AG04450 (cell line): ENCODE measurements around the gene GTPBP10. TPM values are rescaled to one million over a fixed set of nuclear protein-coding genes. Genes with fewer than 3 reads are reported as not detected.
"Not testable (repeated sequence)": the region's sequence is repeated elsewhere in the genome, so short reads cannot be mapped to it uniquely, and the experiment has no call there.

Experiments used
- CTCF ChIA-PET: fragments of 300-600, 350-600 bp; formaldehyde crosslinking; extraction: SDS; loops from one replicate; lab custom pipeline; 2022; ENCODE audit warnings: antibody characterized with exemption, inconsistent platforms; lab: Charles Lee
- POLR2A ChIA-PET: fragments of 350-600 bp; formaldehyde crosslinking; extraction: SDS; loops from one replicate; lab custom pipeline; 2021; ENCODE audit warnings: antibody characterized with exemption, inconsistent platforms; lab: Yijun Ruan, JAX
- DNase-seq: peaks from one replicate; pipeline ENCODE4 v3.0.0-alpha.2; 2011; ENCODE audit warnings: low read depth, low spot score
- H3K27ac ChIP-seq: one replicate; pipeline ENCODE4 v1.5.1; 2012; ENCODE audit warnings: low read depth, low read length, control low read depth
- H3K27me3 ChIP-seq: one replicate; pipeline ENCODE4 v1.6.0; 2012; ENCODE audit warnings: low read length; ENCODE audit not compliant: control insufficient read depth, insufficient read depth
- H3K4me3 ChIP-seq: 2 replicates; pipeline ENCODE4 v1.5.1; 2011; ENCODE audit warnings: mild to moderate bottlenecking, low read depth, low read length, control low read depth
- H3K9me3 ChIP-seq: 2 replicates; pipeline ENCODE4 v1.5.1; 2012; ENCODE audit warnings: low read length; ENCODE audit not compliant: control insufficient read depth, insufficient read depth
- polyA plus RNA-seq: library from polyadenylated mRNA; depleted of rRNA; stranded (reverse); fragments of >200 nt; gene quantifications from 2 replicates; pipeline ENCODE4 v1.2.3, GENCODE V29; 2011
- TF ChIP-seq, protein P1 (sequence below): IDR thresholded peaks from 2 replicates; pipeline ENCODE4 v1.5.1; 2011; ENCODE audit warnings: low read depth, low read length, control low read depth, inconsistent platforms

GTPBP10 gene
- polyA plus RNA-seq, 1 experiment, result 30.0 TPM

GRCh38 chr7:90337106-90337505 lies 9.4 kb upstream of the GTPBP10 start:
- POLR2A ChIA-PET, result no interaction called here
- peaks cover 4% of the 10 kb centered on the region; the same call in 1 of the 2 replicates for H3K9me3 ChIP-seq
- TF ChIP-seq, protein P1, sequence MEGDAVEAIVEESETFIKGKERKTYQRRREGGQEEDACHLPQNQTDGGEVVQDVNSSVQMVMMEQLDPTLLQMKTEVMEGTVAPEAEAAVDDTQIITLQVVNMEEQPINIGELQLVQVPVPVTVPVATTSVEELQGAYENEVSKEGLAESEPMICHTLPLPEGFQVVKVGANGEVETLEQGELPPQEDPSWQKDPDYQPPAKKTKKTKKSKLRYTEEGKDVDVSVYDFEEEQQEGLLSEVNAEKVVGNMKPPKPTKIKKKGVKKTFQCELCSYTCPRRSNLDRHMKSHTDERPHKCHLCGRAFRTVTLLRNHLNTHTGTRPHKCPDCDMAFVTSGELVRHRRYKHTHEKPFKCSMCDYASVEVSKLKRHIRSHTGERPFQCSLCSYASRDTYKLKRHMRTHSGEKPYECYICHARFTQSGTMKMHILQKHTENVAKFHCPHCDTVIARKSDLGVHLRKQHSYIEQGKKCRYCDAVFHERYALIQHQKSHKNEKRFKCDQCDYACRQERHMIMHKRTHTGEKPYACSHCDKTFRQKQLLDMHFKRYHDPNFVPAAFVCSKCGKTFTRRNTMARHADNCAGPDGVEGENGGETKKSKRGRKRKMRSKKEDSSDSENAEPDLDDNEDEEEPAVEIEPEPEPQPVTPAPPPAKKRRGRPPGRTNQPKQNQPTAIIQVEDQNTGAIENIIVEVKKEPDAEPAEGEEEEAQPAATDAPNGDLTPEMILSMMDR, result no peak
- no peaks in the 10 kb centered on the region for H3K27me3 ChIP-seq
- no peak overlapping the region for H3K27ac ChIP-seq
- no peak overlapping the region for H3K4me3 ChIP-seq
- CTCF ChIA-PET, result interaction anchor here (1.1 kb wide), 1 partner anchor 9 kb away, joined by 4 read pairs; no protein-coding TSS in a partner anchor
- no peak for DNase-seq

- CTCF ChIA-PET, result interaction anchor here (1.3 to 2.0 kb wide), 7 partner anchors 10 to 83 kb away, joined by 3 to 8 read pairs (median 6); no protein-coding TSS in a partner anchor
- Histone ChIP-seq H3K27ac (no peak overlapping the region), H3K4me3 (no peak overlapping the region), H3K9me3 (no peaks in the 10 kb centered on the region), H3K27me3 (no peaks in the 10 kb centered on the region)
- TF ChIP-seq, protein P1, result no peak
- POLR2A ChIA-PET, result interaction anchor here (1.2 kb wide), 1 partner anchor 59 kb away, joined by 4 read pairs; the partner anchor contains the start of gene CLDN12
- no peak for DNase-seq
These were observed 1.5 kb upstream of the GTPBP10 start for GRCh38 chr7:90345016-90345415.

DNA sequence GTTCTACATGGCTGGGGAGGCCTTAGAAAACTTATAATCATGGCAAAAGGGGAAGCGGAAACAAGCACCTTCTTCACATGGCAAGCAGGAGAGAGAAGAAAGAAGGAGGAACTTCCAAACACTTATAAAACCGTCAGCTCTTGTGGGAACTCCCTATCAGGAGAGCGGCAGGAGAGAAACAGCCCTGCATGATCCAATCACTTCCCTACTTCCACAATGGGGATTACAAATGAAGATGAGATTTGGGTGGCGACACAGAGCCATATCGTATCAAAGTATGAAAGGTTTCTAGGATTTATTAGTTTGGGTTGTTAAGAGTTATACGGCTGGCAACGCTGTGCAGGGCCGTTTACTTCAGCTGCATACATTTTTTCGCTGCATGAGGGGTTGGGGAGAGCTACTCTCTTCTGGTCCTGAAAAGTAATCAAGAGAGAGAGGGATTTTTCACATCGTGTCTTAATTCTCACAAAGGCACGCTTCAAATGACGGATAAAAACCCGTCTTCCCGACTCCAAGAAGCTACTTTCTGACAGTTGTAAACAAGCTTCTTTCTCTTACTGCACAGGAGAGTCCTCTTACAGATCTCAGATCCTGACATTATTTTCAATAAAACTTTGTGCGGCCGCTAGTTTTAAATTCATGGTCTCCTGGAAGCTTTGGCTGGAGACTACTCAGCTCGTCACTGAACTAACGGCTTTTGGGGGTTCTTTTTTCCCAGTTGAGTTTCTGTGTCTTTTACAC lies 751 bp upstream of the GTPBP10 start:
- TF ChIP-seq, protein P1, result no peak
- CTCF ChIA-PET, result interaction anchor here (0.8 to 2.0 kb wide), 26 partner anchors 9 to 192 kb away, joined by 3 to 12 read pairs (median 4); partner anchors contain the start of genes CLDN12, STEAP1 and STEAP2
- Histone ChIP-seq H3K4me3 (peak overlapping the region; percentile 92), H3K9me3 (no peaks in the 10 kb centered on the region), H3K27ac (peak overlapping the region; percentile 77), H3K27me3 (no peaks in the 10 kb centered on the region)
- POLR2A ChIA-PET, result interaction anchor here (1.2 kb wide), 1 partner anchor 58 kb away, joined by 4 read pairs; the partner anchor contains the start of gene CLDN12
- no peak for DNase-seq

DNA sequence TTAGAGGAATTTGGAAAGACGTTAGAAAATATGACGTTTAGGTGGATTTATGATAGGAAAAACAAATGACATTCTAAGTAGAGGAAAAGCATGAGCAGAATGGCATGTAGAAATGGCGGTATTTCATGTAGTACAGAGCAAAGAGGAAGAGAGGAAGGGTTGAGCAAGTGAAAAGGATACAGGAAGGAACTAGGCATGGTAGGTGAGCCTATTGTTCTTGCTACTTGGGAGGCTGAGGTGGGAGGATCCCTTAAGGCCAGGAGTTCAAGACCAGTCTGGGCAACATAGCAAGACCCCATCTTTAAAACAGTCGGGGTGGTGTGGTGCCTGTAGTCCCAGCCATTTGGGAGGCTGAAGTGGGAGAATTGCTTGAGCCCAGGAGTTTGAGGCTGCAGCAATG lies 1.2 kb downstream of the GTPBP10 start:
- no peaks in the 10 kb centered on the region for H3K27me3 ChIP-seq
- POLR2A ChIA-PET, result interaction anchor here (0.7 kb wide), 1 partner anchor 184 kb away, joined by 3 read pairs; no protein-coding TSS in a partner anchor
- no peak for DNase-seq
- TF ChIP-seq, protein P1, result no peak
- H3K9me3 ChIP-seq, result no peaks in the 10 kb centered on the region
- H3K27ac ChIP-seq, result no peak overlapping the region
- H3K4me3 ChIP-seq, result no peak overlapping the region; the same call in 1 of the 2 replicates
- CTCF ChIA-PET, result interaction anchor here (0.6 kb wide), 1 partner anchor 113 kb away, joined by 3 read pairs; no protein-coding TSS in a partner anchor

DNA sequence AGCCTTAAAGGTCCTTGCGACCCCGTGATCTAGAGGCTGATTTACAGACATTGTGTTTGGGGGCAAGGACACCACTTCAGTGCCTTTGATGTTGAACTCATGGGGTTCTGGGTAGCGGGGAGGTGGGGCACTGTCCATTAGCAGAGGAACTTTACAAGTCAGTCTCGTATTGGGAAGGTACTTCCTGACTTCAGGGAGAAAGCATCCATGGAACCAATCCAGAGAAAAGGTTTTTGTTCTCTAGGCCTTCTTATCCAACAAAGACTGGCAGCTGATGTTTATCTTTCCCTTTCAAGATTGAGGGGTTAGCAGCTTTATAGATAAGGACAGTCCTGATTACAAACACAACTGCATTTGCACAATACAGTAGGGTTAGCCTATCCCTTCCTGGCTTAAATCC lies 2.8 kb downstream of the GTPBP10 start:
- POLR2A ChIA-PET, result no interaction called here
- Histone ChIP-seq H3K27ac (no peak overlapping the region), H3K4me3 (no peak overlapping the region), H3K27me3 (no peaks in the 10 kb centered on the region), H3K9me3 (no peaks in the 10 kb centered on the region)
- TF ChIP-seq, protein P1, result no peak
- no peak for DNase-seq
- CTCF ChIA-PET, result no interaction called here

GRCh38 chr7:90350032-90350431 lies 3.5 kb downstream of the GTPBP10 start:
- H3K27me3 ChIP-seq, DNase-seq, H3K27ac ChIP-seq, H3K9me3 ChIP-seq, CTCF ChIA-PET, POLR2A ChIA-PET, H3K4me3 ChIP-seq: not testable (repeated sequence)
